Measurements from ENCODE around the gene RPS6KA2.
"Not testable (repeated sequence)": the region's sequence is repeated elsewhere in the genome, so short reads cannot be mapped to it uniquely, and the experiment has no call there.

Gene RPS6KA2

GRCh38 chr6:166539011-166539385, 88.1 kb downstream of the RPS6KA2 start:
- DNase-seq (ENCODE audit: low spot score); H3K27me3 Mint-ChIP-seq (ENCODE audit: low read depth); H3K9me3 Mint-ChIP-seq; H3K4me3 Mint-ChIP-seq; H3K36me3 Mint-ChIP-seq (ENCODE audit: low read depth); H3K27ac Mint-ChIP-seq: not testable (repeated sequence)
- peaks cover 24% of the 10 kb centered on the region for H3K4me1 Mint-ChIP-seq (ENCODE audit: low read depth)

GRCh38 chr6:166538297-166539010, 88.6 kb downstream of the RPS6KA2 start:
- Mint-ChIP-seq H3K27ac (no peak overlapping the region), H3K9me3 (no peaks in the 10 kb centered on the region), H3K4me1 (ENCODE audit: low read depth) (peaks cover 24% of the 10 kb centered on the region), H3K27me3 (ENCODE audit: low read depth) (no peaks in the 10 kb centered on the region), H3K4me3 (no peak overlapping the region), H3K36me3 (ENCODE audit: low read depth) (peaks cover 4% of the 10 kb centered on the region)
- DNase-seq (ENCODE audit: low spot score), result no peak

- Mint-ChIP-seq H3K4me3 (no peak overlapping the region), H3K27me3 (ENCODE audit: low read depth) (no peaks in the 10 kb centered on the region), H3K4me1 (ENCODE audit: low read depth) (peaks cover 9% of the 10 kb centered on the region), H3K9me3 (no peaks in the 10 kb centered on the region), H3K27ac (no peak overlapping the region), H3K36me3 (ENCODE audit: low read depth) (no peaks in the 10 kb centered on the region)
- DNase-seq (ENCODE audit: low spot score), result no peak
Observed at GRCh38 chr6:166534658-166535406, 92.2 kb downstream of the RPS6KA2 start.

GRCh38 chr6:166533205-166533824, 93.7 kb downstream of the RPS6KA2 start:
- no peaks in the 10 kb centered on the region for H3K36me3 Mint-ChIP-seq (ENCODE audit: low read depth)
- H3K4me1 Mint-ChIP-seq (ENCODE audit: low read depth), result no peaks in the 10 kb centered on the region
- H3K27me3 Mint-ChIP-seq (ENCODE audit: low read depth), result no peaks in the 10 kb centered on the region
- no peak for DNase-seq (ENCODE audit: low spot score)
- H3K9me3 Mint-ChIP-seq, result no peaks in the 10 kb centered on the region
- no peak overlapping the region for H3K4me3 Mint-ChIP-seq
- H3K27ac Mint-ChIP-seq, result no peak overlapping the region

GRCh38 chr6:166532302-166532701, 94.7 kb downstream of the RPS6KA2 start:
- Mint-ChIP-seq H3K4me3 (no peak overlapping the region), H3K36me3 (ENCODE audit: low read depth) (no peaks in the 10 kb centered on the region), H3K27me3 (ENCODE audit: low read depth) (no peaks in the 10 kb centered on the region), H3K27ac (no peak overlapping the region), H3K4me1 (ENCODE audit: low read depth) (no peaks in the 10 kb centered on the region), H3K9me3 (no peaks in the 10 kb centered on the region)
- no peak for DNase-seq (ENCODE audit: low spot score)

GRCh38 chr6:166530211-166531095, 96.6 kb downstream of the RPS6KA2 start:
- no peak overlapping the region for H3K4me3 Mint-ChIP-seq
- H3K27ac Mint-ChIP-seq, result no peak overlapping the region
- H3K36me3 Mint-ChIP-seq (ENCODE audit: low read depth), result no peaks in the 10 kb centered on the region
- H3K9me3 Mint-ChIP-seq, result no peaks in the 10 kb centered on the region
- no peaks in the 10 kb centered on the region for H3K4me1 Mint-ChIP-seq (ENCODE audit: low read depth)
- no peak for DNase-seq (ENCODE audit: low spot score)
- H3K27me3 Mint-ChIP-seq (ENCODE audit: low read depth), result no peaks in the 10 kb centered on the region

GRCh38 chr6:166529586-166529985, 97.5 kb downstream of the RPS6KA2 start:
- Mint-ChIP-seq H3K4me3 (no peak overlapping the region), H3K9me3 (no peaks in the 10 kb centered on the region), H3K27ac (no peak overlapping the region), H3K27me3 (ENCODE audit: low read depth) (no peaks in the 10 kb centered on the region), H3K36me3 (ENCODE audit: low read depth) (no peaks in the 10 kb centered on the region), H3K4me1 (ENCODE audit: low read depth) (no peaks in the 10 kb centered on the region)
- DNase-seq (ENCODE audit: low spot score), result no peak

GRCh38 chr6:166529058-166529457, 98.0 kb downstream of the RPS6KA2 start:
- H3K27me3 Mint-ChIP-seq (ENCODE audit: low read depth); H3K9me3 Mint-ChIP-seq; H3K4me3 Mint-ChIP-seq; H3K36me3 Mint-ChIP-seq (ENCODE audit: low read depth); H3K4me1 Mint-ChIP-seq (ENCODE audit: low read depth); DNase-seq (ENCODE audit: low spot score); H3K27ac Mint-ChIP-seq: not testable (repeated sequence)

GRCh38 chr6:166527849-166528248, 99.2 kb downstream of the RPS6KA2 start:
- Mint-ChIP-seq H3K36me3 (ENCODE audit: low read depth) (no peaks in the 10 kb centered on the region), H3K4me1 (ENCODE audit: low read depth) (no peaks in the 10 kb centered on the region), H3K27ac (no peak overlapping the region), H3K9me3 (no peaks in the 10 kb centered on the region), H3K27me3 (ENCODE audit: low read depth) (no peaks in the 10 kb centered on the region), H3K4me3 (no peak overlapping the region)
- DNase-seq (ENCODE audit: low spot score), result no peak

GRCh38 chr6:166526937-166527336, 100.1 kb downstream of the RPS6KA2 start:
- no peak overlapping the region for H3K27ac Mint-ChIP-seq
- DNase-seq (ENCODE audit: low spot score), result no peak
- H3K4me3 Mint-ChIP-seq, result no peak overlapping the region
- no peaks in the 10 kb centered on the region for H3K36me3 Mint-ChIP-seq (ENCODE audit: low read depth)
- no peaks in the 10 kb centered on the region for H3K27me3 Mint-ChIP-seq (ENCODE audit: low read depth)
- H3K4me1 Mint-ChIP-seq (ENCODE audit: low read depth), result no peaks in the 10 kb centered on the region
- no peaks in the 10 kb centered on the region for H3K9me3 Mint-ChIP-seq

- Mint-ChIP-seq H3K9me3 (no peaks in the 10 kb centered on the region), H3K36me3 (ENCODE audit: low read depth) (no peaks in the 10 kb centered on the region), H3K27ac (no peak overlapping the region), H3K4me1 (ENCODE audit: low read depth) (no peaks in the 10 kb centered on the region), H3K27me3 (ENCODE audit: low read depth) (no peaks in the 10 kb centered on the region), H3K4me3 (no peak overlapping the region)
- no peak for DNase-seq (ENCODE audit: low spot score)
Observed at GRCh38 chr6:166525567-166525966, 101.5 kb downstream of the RPS6KA2 start.

- Mint-ChIP-seq H3K27me3 (ENCODE audit: low read depth) (no peaks in the 10 kb centered on the region), H3K4me3 (no peak overlapping the region), H3K27ac (no peak overlapping the region), H3K4me1 (ENCODE audit: low read depth) (no peaks in the 10 kb centered on the region), H3K36me3 (ENCODE audit: low read depth) (no peaks in the 10 kb centered on the region), H3K9me3 (no peaks in the 10 kb centered on the region)
- DNase-seq (ENCODE audit: low spot score), result no peak
Observed at GRCh38 chr6:166523782-166524559, 103.1 kb downstream of the RPS6KA2 start.
